AG20443 (cell line): Measurements from ENCODE around the gene STK16.
"Not testable (repeated sequence)": the region's sequence is repeated elsewhere in the genome, so short reads cannot be mapped to it uniquely, and the experiment has no call there.

ENCODE experiments used
- DNase-seq: peaks from one replicate; pipeline ENCODE4 v3.0.0; 2012; ENCODE audit warnings: low spot score, mixed read lengths

The STK16 gene

DNA sequence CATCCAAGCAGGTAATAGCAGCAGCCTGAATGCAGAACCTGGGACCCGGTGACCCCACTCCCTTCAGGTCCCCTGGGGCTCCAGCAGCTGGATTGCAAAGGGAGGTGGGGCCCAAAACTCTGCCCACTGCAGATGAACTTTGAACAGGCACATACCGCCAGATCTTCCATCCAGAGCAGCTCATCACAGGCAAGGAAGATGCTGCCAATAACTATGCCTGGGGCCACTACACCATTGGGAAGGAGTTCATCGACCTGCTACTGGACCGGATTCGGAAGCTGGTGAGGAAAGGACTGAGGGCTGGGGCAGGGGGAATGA is 24.7 kb downstream of the STK16 start:
- no peak for DNase-seq

DNA sequence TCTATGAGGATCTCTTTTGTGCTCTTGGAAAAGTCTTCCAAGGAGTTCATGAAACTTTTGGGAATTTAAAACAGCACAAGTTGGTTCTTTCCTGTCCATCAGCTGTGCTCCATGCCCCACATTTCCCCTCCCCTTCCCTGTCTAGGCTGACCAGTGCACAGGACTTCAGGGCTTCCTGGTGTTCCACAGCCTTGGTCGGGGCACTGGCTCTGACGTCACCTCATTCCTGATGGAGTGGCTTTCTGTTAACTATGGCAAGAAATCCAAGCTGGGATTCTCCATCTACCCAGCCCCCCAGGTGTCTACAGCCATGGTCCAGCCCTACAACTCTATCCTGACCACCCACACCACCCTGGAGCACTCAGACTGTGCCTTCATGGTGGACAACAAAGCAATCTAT is 25.7 kb downstream of the STK16 start:
- no peak for DNase-seq

DNA sequence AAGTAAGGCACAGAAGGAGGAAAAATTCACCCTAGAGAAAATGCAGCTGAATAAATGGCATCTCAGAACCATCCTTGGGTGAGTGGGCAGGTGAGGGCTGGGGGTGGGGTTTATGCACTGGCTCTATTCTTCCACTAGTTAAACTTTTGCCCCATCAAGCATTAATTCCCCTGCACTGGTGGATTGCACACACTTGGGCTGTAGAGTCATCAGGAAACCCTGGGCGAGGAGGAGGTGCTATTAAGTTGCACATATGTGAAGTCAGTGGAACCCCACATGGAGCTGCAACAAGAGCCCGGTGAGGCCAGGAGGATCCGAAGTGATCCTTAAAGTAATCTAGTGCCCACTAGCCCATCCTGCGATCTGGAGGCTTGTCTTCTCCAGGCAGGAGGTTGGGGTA is 27.1 kb downstream of the STK16 start:
- DNase-seq = no peak

DNA sequence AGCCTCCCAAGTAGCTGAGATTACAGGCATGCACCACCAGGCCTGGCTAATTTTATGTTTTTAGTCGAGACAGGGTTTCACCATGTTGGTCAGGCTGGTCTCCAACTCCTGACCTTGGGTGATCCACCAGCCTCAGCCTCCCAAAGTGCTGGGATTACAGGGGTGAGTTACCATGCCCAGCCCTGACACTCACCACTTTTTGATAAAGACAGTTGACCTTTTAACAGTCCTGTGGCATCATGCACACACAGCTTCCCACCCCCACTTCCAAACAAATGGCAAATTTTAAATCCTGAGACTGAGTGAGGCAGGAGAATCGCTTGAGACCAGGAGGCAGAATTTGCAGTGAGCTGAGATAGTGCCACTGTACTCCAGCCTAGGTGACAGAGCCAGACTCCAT is 27.7 kb downstream of the STK16 start:
- no peak for DNase-seq

DNA sequence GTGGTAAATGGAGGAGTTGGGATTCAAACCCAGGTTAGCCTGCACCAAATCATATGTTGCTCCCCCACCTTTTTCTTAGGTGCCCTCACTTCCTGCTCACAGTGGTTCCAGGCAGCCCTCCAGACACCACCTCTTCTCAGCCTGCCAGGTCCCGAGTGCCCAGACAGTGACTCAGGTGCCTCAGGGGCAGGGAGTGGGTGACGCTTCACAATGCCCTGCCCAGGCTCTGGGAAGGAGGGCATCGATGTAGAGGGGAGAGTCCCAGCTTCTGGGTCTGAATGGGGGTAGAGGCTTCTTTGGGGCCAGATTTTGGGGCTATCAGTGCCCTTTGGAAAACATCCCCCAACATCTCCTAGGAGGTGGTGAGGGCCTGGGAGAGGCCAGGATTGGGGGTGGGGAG is 28.7 kb downstream of the STK16 start:
- no peak for DNase-seq

GRCh38 chr2:219274361-219274921 is 29.2 kb downstream of the STK16 start:
- peak; percentile 92 for DNase-seq

DNA sequence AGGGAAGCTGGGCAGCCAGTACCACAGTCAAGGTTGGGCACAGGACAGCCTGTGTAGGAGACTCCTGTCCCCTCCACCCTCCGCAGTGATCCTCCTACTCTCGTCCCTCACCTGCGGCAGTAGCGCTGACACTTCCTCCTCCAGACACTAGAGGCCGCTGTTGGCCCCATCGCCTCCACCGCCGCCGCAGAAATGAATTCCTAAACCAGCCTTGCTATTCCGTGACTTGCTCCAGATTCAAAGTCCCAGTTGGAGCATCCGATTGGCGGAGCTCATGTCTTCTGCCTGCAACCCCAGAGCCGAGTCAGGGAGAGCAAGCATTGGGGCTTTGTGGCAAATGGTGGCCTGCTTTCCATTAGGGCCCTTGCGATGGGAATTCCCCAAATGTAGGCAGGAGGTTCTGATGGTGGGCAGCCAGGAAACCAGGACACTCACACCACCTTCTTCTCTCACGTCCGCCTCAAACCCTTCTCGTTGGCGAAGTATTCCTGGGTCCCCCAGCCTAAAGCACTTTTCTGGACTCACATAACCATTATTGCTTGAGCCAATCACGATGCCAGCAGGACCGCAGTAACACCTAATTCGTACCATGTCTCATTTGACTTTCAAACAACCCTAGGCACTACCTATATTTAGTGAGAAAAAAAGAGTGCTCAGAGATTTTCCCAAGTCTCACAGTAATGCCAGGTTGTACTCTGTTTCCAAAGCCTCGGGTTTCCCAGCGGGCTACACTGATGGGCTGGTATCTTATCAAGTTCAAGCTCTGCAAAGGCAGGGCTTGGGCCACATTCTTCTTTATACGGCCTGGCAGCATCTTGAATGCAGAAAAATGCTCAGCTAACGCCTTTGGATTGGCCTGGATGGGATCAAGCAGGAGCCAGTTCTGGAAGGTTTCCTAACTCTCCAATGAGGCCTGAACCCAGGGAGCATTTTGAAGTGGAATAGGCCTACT is 32.7 kb downstream of the STK16 start:
- DNase-seq = peak; percentile 79

DNA sequence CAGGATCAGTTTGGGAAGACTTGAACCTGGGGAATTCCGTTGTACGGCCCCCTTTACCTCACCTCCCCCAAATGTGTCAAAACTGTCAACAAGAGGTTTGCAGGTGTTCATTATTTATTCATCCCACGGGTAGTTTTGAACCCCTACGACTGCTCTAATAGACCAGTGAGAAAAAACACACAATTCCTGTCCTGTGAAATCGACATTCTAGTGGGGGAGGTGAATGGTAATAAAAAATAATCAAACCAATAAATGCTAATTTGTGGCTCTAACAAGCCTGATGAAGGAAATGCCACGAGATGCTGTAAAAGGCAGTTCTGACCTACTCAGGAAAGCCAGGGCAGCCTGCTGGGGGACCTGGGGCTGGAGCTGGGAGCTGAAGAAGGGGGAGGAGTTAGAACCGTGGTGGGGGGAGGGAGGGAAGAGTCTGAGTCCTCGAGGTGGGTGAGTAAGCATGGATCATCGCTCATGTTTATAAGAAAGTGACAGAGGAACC is 33.4 kb downstream of the STK16 start:
- DNase-seq = no peak

DNA sequence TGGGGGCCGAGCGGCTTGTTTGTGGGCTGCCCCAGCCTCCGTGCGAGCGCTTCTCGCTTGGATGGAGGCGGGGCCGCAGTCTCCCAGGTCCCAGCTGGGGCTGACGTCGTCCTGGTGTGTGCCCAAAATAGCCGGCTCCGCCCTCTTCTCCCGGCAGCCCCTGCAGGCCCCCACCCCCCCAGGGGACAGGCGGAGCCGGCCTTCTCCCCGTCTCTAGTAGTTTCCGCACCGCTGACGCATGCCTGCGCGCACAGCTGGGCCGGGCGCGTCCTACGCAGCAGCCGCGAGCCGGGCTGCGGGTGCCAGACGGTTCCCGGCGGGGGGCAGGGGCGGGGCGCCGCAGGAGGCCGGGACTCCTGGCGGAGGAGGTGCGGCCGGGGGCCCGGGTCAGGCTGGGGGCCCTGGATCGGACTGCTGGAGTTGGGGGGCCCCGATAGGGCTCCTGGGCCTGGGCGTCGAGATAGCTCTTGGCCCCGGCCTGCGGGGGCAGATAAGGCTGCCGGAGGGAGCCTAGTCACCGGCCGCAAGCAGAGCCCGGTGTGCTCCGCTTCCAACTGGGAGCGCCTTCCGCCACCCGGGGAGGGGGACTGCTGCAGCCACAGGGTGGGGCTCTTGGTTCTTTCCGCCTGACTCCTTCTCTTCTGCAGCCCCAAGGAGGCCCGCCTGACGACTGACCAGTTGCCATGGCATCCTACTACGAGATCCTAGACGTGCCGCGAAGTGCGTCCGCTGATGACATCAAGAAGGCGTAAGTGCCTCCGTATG is 34.1 kb downstream of the STK16 start, which contains the start of gene DNAJB2:
Gene DNAJB2 (plus strand): TSS at position 216 of the 765 bp plus-strand sequence. CDS start 468 bp downstream, at position 684.
- DNase-seq = peak; percentile 99

GRCh38 chr2:219279916-219280516 is 34.7 kb downstream of the STK16 start:
- no peak for DNase-seq

- no peak for DNase-seq
Observed at GRCh38 chr2:219280651-219281050, 35.4 kb downstream of the STK16 start.

DNA sequence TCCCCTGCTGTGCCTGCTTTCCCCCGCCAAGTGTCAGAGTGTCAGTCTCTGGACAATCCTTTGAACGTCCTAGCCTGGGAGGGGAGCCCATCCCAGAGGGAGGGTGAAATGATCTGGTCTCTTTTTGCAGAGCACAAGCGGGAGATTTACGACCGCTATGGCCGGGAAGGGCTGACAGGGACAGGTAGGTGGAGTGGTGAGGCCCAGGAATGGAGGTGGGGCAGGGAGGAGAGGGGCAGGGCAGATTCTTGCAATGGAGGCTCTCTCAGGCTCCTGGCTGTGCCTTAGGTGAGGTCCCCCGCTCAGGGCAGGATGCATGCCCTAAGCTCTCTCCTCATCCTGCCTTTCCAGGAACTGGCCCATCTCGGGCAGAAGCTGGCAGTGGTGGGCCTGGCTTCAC is 36.3 kb downstream of the STK16 start:
- DNase-seq = no peak

GRCh38 chr2:219282375-219282774 is 37.1 kb downstream of the STK16 start:
- DNase-seq = no peak

DNA sequence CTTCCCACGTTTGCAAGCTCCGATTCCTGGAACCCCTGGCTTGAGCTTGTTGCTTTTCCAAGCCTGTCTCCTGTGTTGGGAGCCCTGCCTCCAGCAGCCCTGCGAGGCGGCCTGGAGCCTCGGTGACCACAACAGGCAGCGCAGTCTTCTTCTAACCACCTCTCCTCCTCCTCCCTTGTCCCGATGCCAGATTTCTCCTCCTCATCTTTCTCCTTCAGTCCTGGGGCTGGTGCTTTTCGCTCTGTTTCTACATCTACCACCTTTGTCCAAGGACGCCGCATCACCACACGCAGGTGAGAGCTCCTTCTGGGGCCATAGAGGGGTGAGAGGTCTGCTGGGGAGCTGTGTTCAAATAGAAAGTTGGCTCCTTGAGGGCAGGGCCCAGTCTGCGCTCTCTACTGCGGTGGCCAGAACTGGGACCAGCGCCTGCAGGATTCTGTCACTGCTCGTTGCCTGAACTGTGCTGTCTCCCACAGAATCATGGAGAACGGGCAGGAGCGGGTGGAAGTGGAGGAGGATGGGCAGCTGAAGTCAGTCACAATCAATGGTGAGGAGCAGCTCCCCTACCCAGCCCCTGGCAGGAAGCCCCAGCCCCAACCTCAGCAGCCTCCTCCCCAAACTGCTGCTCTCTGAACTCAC is 37.8 kb downstream of the STK16 start:
- DNase-seq = no peak

GRCh38 chr2:219284501-219285372 is 39.5 kb downstream of the STK16 start:
- DNase-seq = no peak

GRCh38 chr2:219285373-219285735 is 40.1 kb downstream of the STK16 start:
- DNase-seq = no peak

- peak; percentile 77 for DNase-seq
Observed at GRCh38 chr2:219285894-219286425, 40.7 kb downstream of the STK16 start.

DNA sequence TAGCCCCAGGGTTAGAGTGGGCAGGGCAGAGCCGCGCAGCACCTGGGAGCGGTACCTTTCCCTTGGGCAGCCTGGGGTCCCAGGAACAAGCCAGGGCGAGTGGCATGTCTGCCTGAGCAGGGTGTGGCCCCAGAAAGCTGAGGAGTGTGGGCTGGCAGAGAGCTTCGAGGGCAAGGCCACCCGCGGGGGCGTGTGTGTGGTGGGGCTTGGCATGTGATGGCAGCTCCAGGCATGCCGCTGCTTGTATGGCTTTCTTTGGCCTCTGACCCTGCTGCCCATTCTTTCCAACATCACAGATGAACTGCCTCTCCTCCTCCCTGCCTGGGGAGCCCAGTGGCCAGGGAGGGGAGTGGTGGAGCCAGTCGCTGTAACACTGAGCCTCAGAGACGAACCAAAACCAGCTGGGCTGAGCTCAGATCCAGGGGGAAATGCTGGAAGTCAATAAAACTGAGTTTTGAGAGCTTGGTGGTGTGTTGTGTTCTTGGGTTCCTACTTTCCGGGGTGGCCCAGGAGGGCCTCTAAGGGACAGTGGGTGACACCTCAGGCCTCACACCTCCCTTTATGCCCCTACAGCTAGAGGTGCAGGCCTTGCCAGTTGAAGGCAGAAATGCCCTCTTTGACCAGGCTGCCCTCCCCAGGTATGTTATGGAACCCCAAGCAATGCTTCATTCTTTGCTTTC is 41.3 kb downstream of the STK16 start:
- no peak for DNase-seq

DNA sequence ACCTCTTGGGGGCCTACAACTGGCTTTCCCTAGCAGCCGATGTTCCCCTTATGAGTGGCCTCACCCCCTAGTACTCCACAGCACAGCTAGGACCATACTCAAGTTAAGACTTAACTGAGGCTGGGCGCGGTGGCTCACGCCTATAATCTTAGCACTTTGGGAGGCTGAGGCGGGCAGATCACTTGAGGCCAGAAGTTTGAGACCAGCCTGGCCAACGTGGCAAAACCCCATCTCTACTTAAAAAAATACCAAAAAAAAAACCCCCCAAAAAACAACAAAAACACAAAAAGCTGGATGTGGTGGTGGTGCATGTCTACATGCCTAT is 41.8 kb downstream of the STK16 start:
- not testable (repeated sequence) for DNase-seq
